Measurements from ENCODE around the gene ASXL1.

Gene ASXL1

DNA sequence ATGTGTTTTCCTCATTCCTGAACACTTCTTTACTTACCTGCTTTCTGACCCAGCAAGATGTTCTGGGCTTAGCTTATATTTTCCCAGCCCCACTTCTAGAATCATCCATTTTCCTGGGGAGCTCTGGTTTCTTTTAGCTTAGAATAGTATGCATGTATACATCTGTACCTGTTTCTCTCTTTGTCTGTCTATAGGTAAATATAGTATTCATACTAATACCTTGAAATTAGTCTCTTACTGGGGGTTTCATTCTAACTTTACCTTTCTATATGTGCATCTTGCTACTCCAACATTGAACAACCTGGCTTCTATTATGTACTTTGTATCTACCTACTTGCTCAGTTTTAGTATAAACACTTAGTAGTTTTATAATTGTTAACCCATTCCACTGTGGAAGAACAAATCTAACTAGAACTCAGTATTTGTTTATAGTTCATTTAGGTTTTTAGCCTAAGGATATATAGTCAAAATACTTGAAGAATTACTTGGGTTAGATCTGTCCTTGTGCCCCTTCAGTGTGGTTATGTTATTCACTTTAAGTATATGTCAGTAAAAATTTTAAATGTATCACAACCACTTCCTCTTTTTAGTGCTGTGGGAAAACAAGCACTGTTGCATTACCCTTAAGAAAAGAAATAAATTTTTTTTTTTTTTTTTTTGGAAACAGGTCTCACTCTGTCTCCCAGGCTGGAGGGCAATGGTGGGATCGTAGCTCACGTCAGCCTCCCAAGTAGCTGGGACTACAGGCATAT is 54.0 kb downstream of the ASXL1 start:
- no peak for DNase-seq

DNA sequence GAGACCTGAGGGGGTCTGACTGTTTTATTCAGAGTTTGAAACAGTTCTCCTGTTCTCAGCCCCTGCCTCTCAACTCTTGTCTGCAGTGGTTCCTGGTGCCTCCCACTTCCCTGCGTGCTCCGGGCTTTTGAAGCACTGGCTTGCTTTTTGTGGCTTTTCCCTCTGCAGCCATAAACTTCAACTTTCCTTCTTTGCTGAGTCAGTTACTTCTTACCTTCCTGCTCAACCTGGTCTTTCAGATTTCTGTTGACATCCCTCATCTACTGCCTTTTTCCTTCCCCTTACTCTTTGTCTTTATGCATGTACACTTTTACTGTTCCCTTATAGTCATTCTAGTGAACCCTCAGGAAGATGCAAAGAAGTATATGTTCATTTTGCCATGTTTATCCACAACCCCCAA is 57.4 kb downstream of the ASXL1 start:
- DNase-seq, result no peak

DNA sequence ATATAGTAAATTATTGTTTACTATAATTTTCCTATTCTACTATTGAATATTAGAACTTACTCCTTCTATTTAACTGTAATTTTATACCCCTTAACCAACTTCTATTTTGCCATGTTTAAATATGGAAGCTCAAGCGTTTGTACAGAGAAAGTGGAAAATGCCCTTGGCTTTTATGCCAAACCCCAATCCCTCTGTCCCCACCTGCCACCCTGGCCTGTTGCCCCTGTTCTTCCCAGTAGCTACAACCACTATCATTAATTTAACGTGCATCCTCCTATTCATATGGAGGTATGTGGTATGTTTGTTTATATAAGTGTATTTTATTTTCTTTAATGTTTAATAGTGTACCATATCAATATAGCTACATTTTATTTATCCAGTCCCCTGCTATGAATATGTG is 58.1 kb downstream of the ASXL1 start:
- DNase-seq, result no peak

DNA sequence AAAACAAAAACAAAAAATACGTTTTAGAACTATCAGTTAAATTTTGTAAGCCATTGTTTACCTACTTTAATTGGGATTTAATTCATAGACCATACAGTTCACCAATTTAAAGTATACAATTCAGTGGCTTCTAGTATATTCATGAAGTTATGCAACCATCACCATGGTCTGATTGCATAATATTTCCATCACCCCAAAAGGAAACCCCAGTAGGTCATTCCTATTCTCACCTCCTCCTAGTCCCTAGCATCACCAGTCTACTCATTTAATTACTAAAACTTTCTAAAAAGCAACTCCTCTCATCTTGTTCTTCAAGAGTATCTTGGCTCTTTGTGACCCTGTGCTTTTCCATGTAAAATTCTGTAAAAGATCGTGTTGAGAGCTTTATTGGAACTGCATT is 60.2 kb downstream of the ASXL1 start:
- no peak for DNase-seq

DNA sequence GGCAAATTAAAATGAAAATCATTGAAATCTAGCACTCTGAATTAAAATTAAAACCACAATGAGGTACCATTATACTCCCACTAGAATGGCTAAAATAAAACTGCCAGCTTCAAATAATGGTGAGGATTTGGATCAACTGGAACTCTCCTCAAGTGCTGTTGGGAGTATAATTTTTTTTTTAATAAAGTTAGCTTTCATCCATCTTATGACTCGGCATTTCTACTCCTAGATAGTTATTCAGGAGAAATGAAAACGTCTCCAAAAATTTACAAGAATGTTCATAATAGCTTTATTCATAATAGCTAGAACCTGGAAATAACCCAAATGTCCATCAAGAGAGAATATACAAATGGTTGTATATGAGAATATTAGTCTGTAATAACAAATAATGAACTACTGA is 63.2 kb downstream of the ASXL1 start:
- DNase-seq, result no peak

DNA sequence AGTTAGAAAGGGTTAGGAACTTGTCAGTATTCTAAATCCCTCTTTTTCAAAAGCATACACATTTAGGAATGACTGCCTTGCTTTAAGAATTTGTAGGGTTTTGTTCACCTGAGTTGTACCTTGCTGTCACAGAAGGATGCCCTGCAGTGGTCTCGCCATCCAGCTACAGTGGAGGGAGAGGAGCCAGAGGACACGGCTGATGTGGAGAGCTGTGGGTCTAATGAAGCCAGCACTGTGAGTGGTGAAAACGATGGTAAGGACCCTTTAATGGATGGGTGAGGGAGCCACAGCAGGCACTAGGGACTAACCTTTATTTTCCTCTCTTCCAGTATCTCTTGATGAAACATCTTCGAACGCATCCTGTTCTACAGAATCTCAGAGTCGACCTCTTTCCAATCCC is 69.9 kb downstream of the ASXL1 start:
- DNase-seq, result no peak

DNA sequence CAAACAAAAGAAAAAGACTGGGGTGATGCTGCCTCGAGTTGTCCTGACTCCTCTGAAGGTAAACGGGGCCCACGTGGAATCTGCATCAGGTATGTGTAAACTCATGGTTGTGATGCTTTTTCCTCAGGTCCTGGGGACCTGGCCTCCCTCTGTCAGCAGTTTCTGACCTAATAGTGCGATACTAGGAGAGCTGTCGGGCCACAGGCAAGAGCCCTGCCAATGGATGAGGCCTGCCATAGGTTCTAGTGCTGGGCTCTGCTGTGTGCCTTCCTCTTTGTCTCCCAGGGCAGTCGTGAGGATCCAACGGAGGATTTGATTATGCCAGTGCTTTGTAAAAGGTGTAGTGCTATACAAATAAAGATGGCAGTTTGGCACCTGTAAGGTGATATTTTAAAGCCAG is 71.2 kb downstream of the ASXL1 start:
- DNase-seq, result no peak

DNA sequence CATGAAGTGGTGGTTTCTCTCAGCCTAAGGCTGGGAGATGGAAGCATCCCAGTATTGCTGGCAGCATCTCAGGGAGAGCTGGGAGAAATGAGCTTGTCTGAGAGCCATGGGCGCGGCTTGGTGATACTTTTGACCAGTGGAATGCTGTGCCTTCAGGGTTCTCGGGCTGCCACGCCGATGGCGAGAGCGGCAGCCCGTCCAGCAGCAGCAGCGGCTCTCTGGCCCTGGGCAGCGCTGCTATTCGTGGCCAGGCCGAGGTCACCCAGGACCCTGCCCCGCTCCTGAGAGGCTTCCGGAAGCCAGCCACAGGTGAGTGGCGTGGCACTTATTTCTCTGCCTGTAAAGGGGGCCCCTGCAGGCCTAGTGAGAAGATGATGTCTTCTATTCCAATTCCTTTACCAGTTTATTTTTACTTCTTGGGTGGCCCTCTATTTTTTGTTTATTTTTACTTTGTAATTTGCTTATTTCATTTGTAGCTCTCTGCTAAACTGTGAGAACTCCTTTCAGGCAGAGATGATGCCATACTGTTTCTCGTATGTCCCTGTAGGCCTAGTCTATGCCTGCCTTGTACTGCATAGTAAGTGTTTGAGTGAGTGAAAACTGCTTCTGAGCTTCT is 71.7 kb downstream of the ASXL1 start:
- no peak for DNase-seq

DNA sequence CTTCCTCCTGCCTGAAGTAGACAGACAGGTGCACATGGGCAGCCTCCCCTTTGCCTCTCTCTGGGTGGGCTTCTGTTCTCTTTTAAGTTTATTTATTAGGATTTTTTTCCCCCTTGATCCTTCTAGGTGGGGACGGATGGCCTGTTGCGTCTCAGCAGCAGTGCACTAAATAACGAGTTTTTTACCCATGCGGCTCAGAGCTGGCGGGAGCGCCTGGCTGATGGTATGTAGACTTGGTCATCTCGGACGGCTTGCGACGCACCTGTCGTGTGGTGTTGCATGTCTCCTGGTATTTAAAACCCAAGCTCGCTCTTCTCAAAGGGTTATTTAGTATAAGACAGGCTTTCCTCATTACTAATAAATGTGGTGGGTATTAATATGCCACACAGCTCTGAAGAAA is 73.3 kb downstream of the ASXL1 start:
- no peak for DNase-seq

DNA sequence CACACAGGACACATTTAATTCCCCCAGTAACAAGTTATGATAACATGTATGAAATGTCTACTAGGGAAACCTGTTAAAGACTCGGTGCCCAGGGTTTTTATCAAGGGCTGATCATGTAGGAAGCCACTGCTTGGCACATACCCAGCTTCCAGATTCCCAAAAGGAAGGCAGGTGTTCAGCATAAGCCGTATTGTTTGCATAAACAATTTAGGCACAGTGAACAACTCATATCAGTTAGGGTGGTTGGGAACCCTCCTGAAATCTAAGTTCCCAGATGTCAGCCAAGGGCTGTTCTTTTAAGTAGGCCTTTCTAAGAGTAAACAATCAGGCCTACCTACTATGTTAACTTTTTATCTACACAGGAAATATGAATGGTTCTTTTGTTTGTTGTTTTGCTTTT is 74.1 kb downstream of the ASXL1 start:
- peak; percentile 47 for DNase-seq

DNA sequence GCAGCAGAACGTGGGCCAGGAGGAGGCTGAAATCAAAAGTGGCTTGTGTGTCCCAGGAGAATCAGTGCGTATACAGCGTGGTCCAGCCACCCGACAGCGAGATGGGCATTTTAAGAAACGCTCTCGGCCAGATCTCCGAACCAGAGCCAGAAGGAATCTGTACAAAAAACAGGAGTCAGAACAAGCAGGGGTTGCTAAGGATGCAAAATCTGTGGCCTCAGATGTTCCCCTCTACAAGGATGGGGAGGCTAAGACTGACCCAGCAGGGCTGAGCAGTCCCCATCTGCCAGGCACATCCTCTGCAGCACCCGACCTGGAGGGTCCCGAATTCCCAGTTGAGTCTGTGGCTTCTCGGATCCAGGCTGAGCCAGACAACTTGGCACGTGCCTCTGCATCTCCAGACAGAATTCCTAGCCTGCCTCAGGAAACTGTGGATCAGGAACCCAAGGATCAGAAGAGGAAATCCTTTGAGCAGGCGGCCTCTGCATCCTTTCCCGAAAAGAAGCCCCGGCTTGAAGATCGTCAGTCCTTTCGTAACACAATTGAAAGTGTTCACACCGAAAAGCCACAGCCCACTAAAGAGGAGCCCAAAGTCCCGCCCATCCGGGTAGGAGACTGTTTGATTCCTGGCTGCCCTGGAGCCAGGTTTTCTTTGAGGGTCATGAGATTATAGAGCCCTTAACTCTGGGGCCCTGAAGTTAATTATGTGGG is 75.3 kb downstream of the ASXL1 start:
- DNase-seq, result no peak

DNA sequence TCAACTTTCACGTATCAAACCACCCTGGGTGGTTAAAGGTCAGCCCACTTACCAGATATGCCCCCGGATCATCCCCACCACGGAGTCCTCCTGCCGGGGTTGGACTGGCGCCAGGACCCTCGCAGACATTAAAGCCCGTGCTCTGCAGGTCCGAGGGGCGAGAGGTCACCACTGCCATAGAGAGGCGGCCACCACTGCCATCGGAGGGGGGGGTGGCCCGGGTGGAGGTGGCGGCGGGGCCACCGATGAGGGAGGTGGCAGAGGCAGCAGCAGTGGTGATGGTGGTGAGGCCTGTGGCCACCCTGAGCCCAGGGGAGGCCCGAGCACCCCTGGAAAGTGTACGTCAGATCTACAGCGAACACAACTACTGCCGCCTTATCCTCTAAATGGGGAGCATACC is 76.3 kb downstream of the ASXL1 start:
- DNase-seq, result no peak

DNA sequence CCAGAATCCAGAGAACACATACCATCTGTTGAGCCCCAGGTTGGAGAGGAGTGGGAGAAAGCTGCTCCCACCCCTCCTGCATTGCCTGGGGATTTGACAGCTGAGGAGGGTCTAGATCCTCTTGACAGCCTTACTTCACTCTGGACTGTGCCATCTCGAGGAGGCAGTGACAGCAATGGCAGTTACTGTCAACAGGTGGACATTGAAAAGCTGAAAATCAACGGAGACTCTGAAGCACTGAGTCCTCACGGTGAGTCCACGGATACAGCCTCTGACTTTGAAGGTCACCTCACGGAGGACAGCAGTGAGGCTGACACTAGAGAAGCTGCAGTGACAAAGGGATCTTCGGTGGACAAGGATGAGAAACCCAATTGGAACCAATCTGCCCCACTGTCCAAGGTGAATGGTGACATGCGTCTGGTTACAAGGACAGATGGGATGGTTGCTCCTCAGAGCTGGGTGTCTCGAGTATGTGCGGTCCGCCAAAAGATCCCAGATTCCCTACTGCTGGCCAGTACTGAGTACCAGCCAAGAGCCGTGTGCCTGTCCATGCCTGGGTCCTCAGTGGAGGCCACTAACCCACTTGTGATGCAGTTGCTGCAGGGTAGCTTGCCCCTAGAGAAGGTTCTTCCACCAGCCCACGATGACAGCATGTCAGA is 77.4 kb downstream of the ASXL1 start:
- no peak for DNase-seq

DNA sequence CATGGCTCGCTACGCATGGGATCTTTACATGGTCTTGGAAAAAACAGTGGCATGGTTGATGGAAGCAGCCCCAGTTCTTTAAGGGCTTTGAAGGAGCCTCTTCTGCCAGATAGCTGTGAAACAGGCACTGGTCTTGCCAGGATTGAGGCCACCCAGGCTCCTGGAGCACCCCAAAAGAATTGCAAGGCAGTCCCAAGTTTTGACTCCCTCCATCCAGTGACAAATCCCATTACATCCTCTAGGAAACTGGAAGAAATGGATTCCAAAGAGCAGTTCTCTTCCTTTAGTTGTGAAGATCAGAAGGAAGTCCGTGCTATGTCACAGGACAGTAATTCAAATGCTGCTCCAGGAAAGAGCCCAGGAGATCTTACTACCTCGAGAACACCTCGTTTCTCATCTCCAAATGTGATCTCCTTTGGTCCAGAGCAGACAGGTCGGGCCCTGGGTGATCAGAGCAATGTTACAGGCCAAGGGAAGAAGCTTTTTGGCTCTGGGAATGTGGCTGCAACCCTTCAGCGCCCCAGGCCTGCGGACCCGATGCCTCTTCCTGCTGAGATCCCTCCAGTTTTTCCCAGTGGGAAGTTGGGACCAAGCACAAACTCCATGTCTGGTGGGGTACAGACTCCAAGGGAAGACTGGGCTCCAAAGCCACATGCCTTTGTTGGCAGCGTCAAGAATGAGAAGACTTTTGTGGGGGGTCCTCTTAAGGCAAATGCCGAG is 78.2 kb downstream of the ASXL1 start:
- DNase-seq, result no peak

DNA sequence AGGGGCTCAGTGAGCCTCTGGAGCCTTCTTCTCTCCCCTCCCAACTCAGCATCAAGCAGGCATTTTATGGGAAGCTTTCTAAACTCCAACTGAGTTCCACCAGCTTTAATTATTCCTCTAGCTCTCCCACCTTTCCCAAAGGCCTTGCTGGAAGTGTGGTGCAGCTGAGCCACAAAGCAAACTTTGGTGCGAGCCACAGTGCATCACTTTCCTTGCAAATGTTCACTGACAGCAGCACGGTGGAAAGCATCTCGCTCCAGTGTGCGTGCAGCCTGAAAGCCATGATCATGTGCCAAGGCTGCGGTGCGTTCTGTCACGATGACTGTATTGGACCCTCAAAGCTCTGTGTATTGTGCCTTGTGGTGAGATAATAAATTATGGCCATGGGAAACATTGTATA is 78.8 kb downstream of the ASXL1 start:
- DNase-seq, result no peak

DNA sequence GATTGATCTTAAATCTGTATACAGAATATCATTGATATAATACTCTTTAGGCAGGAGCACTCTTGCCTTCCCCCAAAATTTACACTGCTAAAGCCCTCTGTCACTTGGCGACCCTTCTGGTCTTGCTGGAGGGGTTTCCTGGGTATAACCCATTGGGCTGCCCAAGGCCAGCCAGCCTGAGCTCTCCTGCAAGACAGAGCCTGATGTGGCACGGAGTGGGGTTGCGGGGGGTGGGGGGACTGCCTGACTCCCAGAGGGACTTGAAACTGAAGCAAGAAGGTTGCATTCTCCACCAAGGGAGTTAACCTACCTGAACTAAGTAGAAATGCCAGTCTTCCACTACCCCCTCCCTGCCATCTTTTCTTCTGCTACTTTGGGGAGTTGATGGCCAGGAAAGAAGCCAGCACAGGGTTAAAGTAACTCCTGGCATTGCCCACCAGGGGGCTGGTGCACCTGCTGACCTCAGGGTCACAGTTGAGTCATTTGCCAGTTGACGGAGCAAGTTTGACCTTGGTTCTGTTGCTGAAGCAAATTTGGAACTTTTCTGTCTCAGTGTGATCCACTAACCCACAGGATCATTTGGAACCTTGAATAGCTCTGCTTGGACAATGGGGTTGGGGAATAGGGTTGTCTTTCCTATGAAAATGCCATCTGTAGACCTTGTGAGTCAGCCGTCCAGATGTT is 79.4 kb downstream of the ASXL1 start:
- no peak for DNase-seq

DNA sequence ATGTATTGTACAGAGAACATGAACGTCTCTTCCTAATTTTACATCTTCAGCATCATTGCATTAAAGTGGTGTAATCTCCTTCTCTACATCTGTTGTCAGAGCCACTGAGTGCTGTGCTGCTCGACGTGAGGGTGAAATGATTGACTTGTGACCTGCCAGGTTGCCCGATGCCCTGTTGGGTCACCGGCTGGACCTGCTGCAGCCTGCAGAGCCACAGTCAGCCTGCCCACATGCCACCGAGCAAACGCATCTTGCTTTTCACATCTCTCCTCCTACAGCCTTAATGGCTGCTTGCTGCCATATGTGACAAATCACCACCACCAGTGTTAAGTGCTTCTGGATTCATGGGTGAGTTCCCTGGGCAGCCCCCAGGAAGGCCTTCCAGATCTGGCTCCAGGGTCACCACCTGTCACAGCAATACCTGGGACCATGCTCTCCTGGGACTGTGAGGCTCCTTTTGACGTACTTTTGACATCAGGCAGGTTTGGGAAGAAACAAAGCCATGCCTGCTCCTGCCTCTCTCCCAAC is 80.3 kb downstream of the ASXL1 start:
- no peak for DNase-seq

DNA sequence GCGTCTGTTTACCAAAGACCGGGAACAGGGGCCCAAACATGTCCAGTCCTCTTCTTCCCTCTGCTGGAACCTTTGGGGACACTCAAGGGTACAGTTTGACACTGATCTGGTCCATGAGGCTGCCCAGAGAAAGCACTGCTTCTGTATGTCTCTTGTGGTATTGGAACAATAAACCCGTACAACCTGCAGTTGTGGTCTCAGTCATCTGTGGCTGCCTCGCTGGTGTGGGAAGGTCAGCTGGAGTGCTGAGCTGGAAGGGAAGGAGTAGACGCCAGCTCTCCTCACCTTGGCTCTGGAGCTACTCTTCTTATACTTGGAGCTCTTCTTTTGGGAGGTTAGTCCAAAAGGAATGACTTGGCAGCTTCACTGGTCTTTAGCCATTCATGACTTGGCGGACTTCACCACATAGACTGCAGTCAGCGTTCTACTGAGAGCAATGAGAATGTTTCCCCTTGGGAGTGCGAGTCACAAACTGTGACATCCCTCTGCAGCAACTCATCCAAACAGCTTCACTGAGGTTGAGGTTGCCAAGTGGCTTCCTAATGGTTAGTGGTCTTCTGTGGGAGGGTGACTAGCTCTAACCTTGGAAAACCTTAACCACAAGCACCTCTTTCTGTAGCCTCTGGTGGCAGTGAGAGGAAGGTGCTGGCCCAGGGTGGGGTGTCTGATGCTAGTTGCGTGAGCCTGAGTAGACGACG is 81.2 kb downstream of the ASXL1 start:
- no peak for DNase-seq

DNA sequence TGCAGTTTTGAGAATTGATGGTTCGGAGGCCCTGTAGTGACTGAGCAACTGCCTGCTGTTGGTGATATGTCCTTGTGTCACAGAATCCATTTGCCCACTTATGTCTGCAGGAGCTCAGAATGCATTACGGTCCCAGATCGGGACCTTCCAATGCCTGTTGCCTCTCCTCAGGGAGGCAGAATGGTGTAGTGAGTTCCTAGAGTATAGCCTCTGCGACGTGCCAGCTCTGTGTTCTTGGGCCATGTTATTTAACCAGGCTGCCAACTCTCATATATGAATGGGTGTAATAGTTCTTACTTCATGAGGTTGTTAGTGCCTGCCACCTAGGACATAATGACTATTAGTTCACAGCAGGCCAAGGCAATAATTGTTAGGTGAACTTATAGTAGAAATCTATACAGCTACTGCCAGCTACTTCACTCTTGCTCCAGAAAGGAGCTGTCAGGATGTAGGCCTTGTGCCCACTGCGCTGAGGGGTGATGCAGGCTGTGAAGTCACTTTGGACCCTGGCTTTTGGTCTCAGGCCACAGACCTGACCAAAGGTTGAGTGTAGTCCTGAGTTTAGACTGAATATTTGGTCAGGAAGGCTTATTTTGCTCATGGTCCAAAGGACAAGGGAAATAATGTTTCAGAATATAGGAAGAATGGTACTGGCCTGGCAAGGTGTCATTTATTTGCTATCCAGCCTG is 82.1 kb downstream of the ASXL1 start:
- no peak for DNase-seq

DNA sequence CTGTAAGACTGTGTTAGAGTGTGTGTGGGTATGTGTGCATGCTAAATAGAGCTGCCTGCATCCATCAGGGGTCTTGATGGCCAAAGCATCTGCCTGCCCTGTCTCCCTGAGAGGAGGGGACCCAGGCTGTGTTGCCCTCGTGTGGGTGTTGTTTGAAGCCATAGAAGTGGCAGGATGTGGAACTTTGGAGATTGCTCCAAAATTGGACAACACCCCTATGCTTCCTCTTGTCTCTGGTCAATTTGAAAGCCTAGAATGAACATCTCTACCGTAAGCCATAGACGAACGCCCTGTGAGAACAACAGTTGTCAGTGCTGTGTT is 82.6 kb downstream of the ASXL1 start:
- no peak for DNase-seq

DNA sequence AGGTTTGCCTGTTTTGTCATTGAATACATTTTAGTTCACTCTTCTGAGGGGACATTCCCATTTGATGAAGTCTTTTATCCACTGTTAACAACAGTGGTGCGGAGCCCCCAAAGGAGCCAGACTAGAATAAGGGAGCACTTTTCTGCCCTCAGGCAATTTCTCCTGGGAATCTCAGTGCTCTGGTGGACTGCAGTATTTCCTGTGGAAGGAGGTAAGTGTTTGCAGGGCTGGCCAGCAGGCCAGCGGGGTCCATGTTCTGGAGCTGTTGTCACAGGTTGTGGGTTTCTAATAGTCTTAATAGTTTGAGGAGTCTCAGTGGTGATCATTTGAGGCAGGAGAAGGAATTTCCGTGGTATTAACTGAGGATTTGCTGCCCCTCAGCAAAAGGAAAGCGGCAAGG is 83.5 kb downstream of the ASXL1 start:
- no peak for DNase-seq

Data from NCI-H2029 (cell line).